IMR-90 (cell line): ENCODE results near the gene INO80. TPM values are rescaled to one million over a fixed set of nuclear protein-coding genes. Genes with fewer than 3 reads are reported as not detected.

Source experiments
- ATAC-seq: fragments of 200-7000 bp; cut with Tn5 transposase; 2 replicates; pipeline ENCODE4 v1.9.1; 2020; ENCODE audit warnings: low read depth, mild to moderate bottlenecking, moderate library complexity
- BruUV-seq: library from RNA; stranded (reverse); fragments of 400-500 nt; replicated peaks from 2 replicates; lab custom pipeline; 2021; lab: Mats Ljungman, UMichigan
- CTCF ChIA-PET: fragments of 300-600 bp; formaldehyde crosslinking; extraction: SDS; loops from one replicate; lab custom pipeline; 2021; ENCODE audit warnings: antibody characterized with exemption; lab: Yijun Ruan, JAX
- POLR2A ChIA-PET: fragments of 300-600 bp; sonication (Branson Sonifier 250); formaldehyde crosslinking; loops from one replicate; lab custom pipeline; 2022; ENCODE audit warnings: antibody characterized with exemption; ENCODE audit not compliant: unreplicated experiment; lab: Charles Lee
- DNase-seq: peaks from one replicate; pipeline ENCODE4 v3.0.0; 2013
- H2AFZ ChIP-seq: replicated peaks from 2 replicates; pipeline ENCODE3; 2013; ENCODE audit warnings: low read length, mild to moderate bottlenecking; ENCODE audit not compliant: poor library complexity
- H2AK5ac ChIP-seq: 2 replicates; pipeline ENCODE4 v1.6.1; 2013; ENCODE audit warnings: low read depth, low read length, inconsistent platforms
- H2AK9ac ChIP-seq: replicated peaks from 2 replicates; pipeline ENCODE3; 2013; ENCODE audit warnings: mild to moderate bottlenecking, low read depth, low read length, moderate library complexity; ENCODE audit not compliant: poor library complexity
- H2BK120ac ChIP-seq: 2 replicates; pipeline ENCODE4 v1.6.1; 2013; ENCODE audit warnings: low read depth, low read length, inconsistent platforms
- H2BK15ac ChIP-seq: 3 replicates; pipeline ENCODE4 v1.6.1; 2013; ENCODE audit warnings: low read depth, low read length, inconsistent platforms
- H2BK20ac ChIP-seq: 2 replicates; pipeline ENCODE4 v1.6.1; 2013; ENCODE audit warnings: low read depth, mild to moderate bottlenecking, inconsistent platforms, low read length, moderate library complexity
- H2BK5ac ChIP-seq: 2 replicates; pipeline ENCODE4 v1.6.1; 2013; ENCODE audit warnings: mild to moderate bottlenecking, low read depth, low read length, inconsistent platforms; ENCODE audit not compliant: poor library complexity, severe bottlenecking
- H3K14ac ChIP-seq: replicated peaks from 2 replicates; pipeline ENCODE4 v1.6.1; 2013; ENCODE audit warnings: low read depth, low read length, inconsistent platforms
- H3K18ac ChIP-seq: 2 replicates; pipeline ENCODE4 v1.6.1; 2013; ENCODE audit warnings: low read depth, low read length, control low read depth
- H3K23ac ChIP-seq: 2 replicates; pipeline ENCODE4 v1.6.1; 2013; ENCODE audit warnings: low read depth, low read length, inconsistent platforms
- H3K27ac ChIP-seq: 2 replicates; pipeline ENCODE4 v1.5.1; 2013; ENCODE audit warnings: mild to moderate bottlenecking, control low read depth, low read length; ENCODE audit not compliant: insufficient read depth
- H3K27me3 ChIP-seq: 2 replicates; pipeline ENCODE4 v1.6.1; 2013; ENCODE audit warnings: low read length; ENCODE audit not compliant: control insufficient read depth, insufficient read depth
- H3K36me3 ChIP-seq: 2 replicates; pipeline ENCODE4 v1.6.1; 2013; ENCODE audit warnings: low read length, mixed read lengths; ENCODE audit not compliant: control insufficient read depth, insufficient read depth
- H3K4ac ChIP-seq: 2 replicates; pipeline ENCODE4 v1.6.1; 2013; ENCODE audit warnings: low read depth, low read length, inconsistent platforms
- H3K4me1 ChIP-seq: 2 replicates; pipeline ENCODE4 v1.6.1; 2013; ENCODE audit warnings: low read length, mixed read lengths; ENCODE audit not compliant: control insufficient read depth, insufficient read depth
- H3K4me2 ChIP-seq: 2 replicates; pipeline ENCODE4 v1.6.1; 2013; ENCODE audit warnings: low read depth, mild to moderate bottlenecking, control low read depth, low read length, moderate library complexity
- H3K4me3 ChIP-seq: 2 replicates; pipeline ENCODE4 v1.5.1; 2013; ENCODE audit warnings: low read depth, mild to moderate bottlenecking, control low read depth, low read length, moderate library complexity; ENCODE audit not compliant: insufficient read depth
- H3K56ac ChIP-seq: 2 replicates; pipeline ENCODE4 v1.6.1; 2013; ENCODE audit warnings: low read length, inconsistent platforms; ENCODE audit not compliant: insufficient read depth; ENCODE audit errors: extremely low read depth
- H3K79me1 ChIP-seq, 2 experiments: 2 replicates each; pipeline ENCODE4 v1.6.1; 2013; ENCODE audit warnings: low read length in 2 of 2, inconsistent platforms in 1 of 2, low read depth in 1 of 2
- H3K9ac ChIP-seq: 2 replicates; pipeline ENCODE4 v1.6.1; 2013; ENCODE audit warnings: low read depth, low read length, control low read depth
- H3K9me1 ChIP-seq: 2 replicates; pipeline ENCODE4 v1.6.1; 2013; ENCODE audit warnings: low read length, inconsistent platforms; ENCODE audit not compliant: insufficient read depth
- H3K9me3 ChIP-seq: 2 replicates; pipeline ENCODE4 v1.6.1; 2013; ENCODE audit warnings: low read length; ENCODE audit not compliant: control insufficient read depth, insufficient read depth
- H4K20me1 ChIP-seq: 2 replicates; pipeline ENCODE4 v1.6.1; 2013; ENCODE audit warnings: low read length, inconsistent platforms; ENCODE audit not compliant: insufficient read depth
- H4K5ac ChIP-seq: 2 replicates; pipeline ENCODE4 v1.6.1; 2013; ENCODE audit warnings: mild to moderate bottlenecking, low read depth, low read length, control low read depth
- H4K8ac ChIP-seq, 2 experiments: 2 replicates each; pipeline ENCODE4 v1.6.1; 2013; ENCODE audit warnings: low read depth in 2 of 2, low read length in 2 of 2, control low read depth in 1 of 2, inconsistent platforms in 1 of 2
- H4K91ac ChIP-seq: 2 replicates; pipeline ENCODE4 v1.6.1; 2013; ENCODE audit warnings: low read depth, low read length, inconsistent platforms; ENCODE audit not compliant: insufficient read depth
- BHLHE40 ChIP-seq: fragments of 150-350 bp; IDR thresholded peaks from 2 replicates; pipeline ENCODE4 v1.6.1; 2016; ENCODE audit warnings: mild to moderate bottlenecking, low read depth, low read length
- CEBPB ChIP-seq: IDR thresholded peaks from 2 replicates; pipeline ENCODE4 v1.6.1; 2012; ENCODE audit warnings: low read depth, low read length, improper control_type of control experiment
- CHD1 ChIP-seq: IDR thresholded peaks from 2 replicates; pipeline ENCODE4 v1.6.1; 2012; ENCODE audit warnings: low read depth, low read length, improper control_type of control experiment
- MXI1 ChIP-seq: IDR thresholded peaks from 2 replicates; pipeline ENCODE4 v1.6.1; 2012; ENCODE audit warnings: low read depth, mild to moderate bottlenecking, low read length, moderate library complexity, borderline replicate concordance
- NFE2L2 ChIP-seq: fragments of 150-350 bp; IDR thresholded peaks from 2 replicates; pipeline ENCODE4 v1.6.1; 2016; ENCODE audit warnings: low read depth, mild to moderate bottlenecking, low read length
- POLR2A ChIP-seq: IDR thresholded peaks from 2 replicates; pipeline ENCODE4 v1.6.1; 2012; ENCODE audit warnings: mild to moderate bottlenecking, low read depth, low read length
- RAD21 ChIP-seq: IDR thresholded peaks from 2 replicates; pipeline ENCODE4 v1.6.1; 2012; ENCODE audit warnings: low read length, improper control_type of control experiment
- RCOR1 ChIP-seq: IDR thresholded peaks from 2 replicates; pipeline ENCODE4 v1.6.1; 2012; ENCODE audit warnings: mild to moderate bottlenecking, low read length, improper control_type of control experiment; ENCODE audit not compliant: insufficient replicate concordance
- RFX5 ChIP-seq: IDR thresholded peaks from 2 replicates; pipeline ENCODE4 v1.8.0; 2012; ENCODE audit warnings: low read depth, mild to moderate bottlenecking, low read length, moderate library complexity
- SMC3 ChIP-seq: fragments of 150-350 bp; IDR thresholded peaks from 2 replicates; pipeline ENCODE4 v1.6.1; 2016; ENCODE audit warnings: low read depth, mild to moderate bottlenecking, antibody characterized with exemption, low read length, moderate library complexity
- USF2 ChIP-seq: fragments of 150-350 bp; IDR thresholded peaks from 2 replicates; pipeline ENCODE4 v1.6.1; 2017; ENCODE audit warnings: mild to moderate bottlenecking, antibody characterized with exemption, low read length, low read depth
- dilution Hi-C: fragments of 300-500 bp; cut with HindIII; formaldehyde crosslinking; loops from one replicate; pipeline ENCODE4 v1.14.3; 2018; ENCODE audit warnings: low sequenced_read_pairs; ENCODE audit not compliant: unreplicated experiment
- in situ Hi-C: fragments of 300-500 bp; cut with MboI; formaldehyde crosslinking; loops from 3 replicates; pipeline ENCODE4 v1.14.3; 2019; ENCODE audit warnings: low sequenced_read_pairs, inconsistent platforms, mixed read lengths
- intact Hi-C: fragments of 100-400 bp; cut with micrococcal nuclease; formaldehyde crosslinking; loops from 2 replicates; pipeline ENCODE4 v1.10.0; 2022
- polyA plus RNA-seq, 3 experiments: library from polyadenylated mRNA; depleted of rRNA; stranded (reverse); fragments of >200 nt; gene quantifications; 2 replicates each; pipeline ENCODE4 v1.2.3, GENCODE V29; 2012; ENCODE audit warnings: low replicate concordance in 1 of 3
- total RNA-seq: library from RNA; depleted of rRNA; stranded (reverse); fragments of >200 nt; gene quantifications from 2 replicates; pipeline ENCODE4 v1.2.3, GENCODE V29; 2012

INO80 gene
- total and polyA plus RNA-seq, 2 of the 4 experiments (the other 2 are of a cell fraction): 6.0 to 13.3 TPM

- no peak overlapping the region for H2BK15ac ChIP-seq
- H2BK20ac ChIP-seq: no peak overlapping the region
- no peak overlapping the region for H4K8ac ChIP-seq
- no peak overlapping the region for H3K27ac ChIP-seq
- H3K4me1 ChIP-seq: peaks cover 3% of the 10 kb centered on the region; the same call in 1 of the 2 replicates
- H3K18ac ChIP-seq: no peak overlapping the region
- dilution Hi-C loops: no loop called here
- no peak overlapping the region for H3K9ac ChIP-seq
- no peak overlapping the region for H3K4ac ChIP-seq
- no peak overlapping the region for H3K14ac ChIP-seq
- H3K23ac ChIP-seq: no peak overlapping the region
- H3K4me3 ChIP-seq: no peak overlapping the region
- no peak overlapping the region for H4K91ac ChIP-seq
- intact Hi-C loops: no loop called here
- POLR2A ChIA-PET: interaction anchor here (0.6 kb wide), 1 partner anchor 23 kb away, joined by 3 read pairs; no protein-coding TSS in a partner anchor
- H3K79me1 ChIP-seq: peaks cover 6 to 9% of the 10 kb centered on the region in 2 experiments; a peak in 2 of 4 replicates
- DNase-seq: no peak
- H2AK5ac ChIP-seq: no peak overlapping the region
- H3K56ac ChIP-seq: no peak overlapping the region
- peaks cover 27% of the 10 kb centered on the region for H3K36me3 ChIP-seq
- H3K9me1 ChIP-seq: no peaks in the 10 kb centered on the region
- no peak for TF ChIP-seq NFE2L2
- TF ChIP-seq BHLHE40: no peak
- TF ChIP-seq CEBPB: no peak
- no peak for TF ChIP-seq POLR2A
- no peak for TF ChIP-seq MXI1
- no peak for TF ChIP-seq CHD1
- no peak for TF ChIP-seq RCOR1
- TF ChIP-seq RFX5: no peak
- no peak for TF ChIP-seq RAD21
- TF ChIP-seq USF2: no peak
- TF ChIP-seq SMC3: no peak
- no peak overlapping the region for H2BK120ac ChIP-seq
- no peak overlapping the region for H4K5ac ChIP-seq
- H2AFZ ChIP-seq: no peak overlapping the region
- H3K9me3 ChIP-seq: no peaks in the 10 kb centered on the region
- H3K4me2 ChIP-seq: no peak overlapping the region
- in situ Hi-C loops: no loop called here
- no peak overlapping the region for H2BK5ac ChIP-seq
- H4K20me1 ChIP-seq: no peaks in the 10 kb centered on the region
- H2AK9ac ChIP-seq: no peak overlapping the region
- BruUV-seq: no TSS peak
- CTCF ChIA-PET: interaction anchor here (0.9 kb wide), 1 partner anchor 14 kb away, joined by 3 read pairs; no protein-coding TSS in a partner anchor
- no peak for ATAC-seq
- H3K27me3 ChIP-seq: no peaks in the 10 kb centered on the region
Measured at GRCh38 chr15:41048397-41048796, 67.7 kb downstream of the INO80 start.
